Bronchus fibroblast of lung (primary cell): ENCODE measurements around the gene CCDC159. TPM values are rescaled to one million over a fixed set of nuclear protein-coding genes. Genes with fewer than 3 reads are reported as not detected.

Experiments used
- total RNA-seq: library from RNA; depleted of rRNA; stranded (reverse); fragments of >200 nt; gene quantifications from 2 replicates; pipeline ENCODE4 v1.2.3, GENCODE V29; 2015

The CCDC159 gene
- total RNA-seq = 2.5 and 6.7 TPM in 2 replicates

GRCh38 chr19:11346104-11346940 is at the start of gene CCDC159, which contains the start of gene TMEM205:
Gene CCDC159, plus strand, starts transcription at chr19:11346519. Its CDS starts 88 bp downstream, at chr19:11346607.
Gene TMEM205, minus strand, starts transcription at chr19:11346268. Its CDS starts 649 bp downstream, at chr19:11345619.

GRCh38 chr19:11339254-11340098 is 6.8 kb upstream of the CCDC159 start, which contains the start of gene RAB3D:
Gene RAB3D, minus strand, starts transcription at chr19:11339657. Its CDS starts 2,258 bp downstream, at chr19:11337399.

GRCh38 chr19:11355160-11356073 is 9.1 kb downstream of the CCDC159 start, which contains the start of gene PLPPR2:
Gene PLPPR2, plus strand, starts transcription at chr19:11355432. Its CDS starts 2,242 bp downstream, at chr19:11357674.

GRCh38 chr19:11374433-11375142 is 28.3 kb downstream of the CCDC159 start, which contains the start of gene SWSAP1:
Gene SWSAP1, plus strand, starts transcription at chr19:11374666. Its CDS starts 15 bp downstream, at chr19:11374681.

Other genes starting within 250 kb of the CCDC159 start
- 71.6 and 83.8 TPM in 2 replicates for gene SPC24, start 190.7 kb upstream of the CCDC159 start, total RNA-seq
- gene KANK2, start 149.0 kb upstream of the CCDC159 start, total RNA-seq = 168 and 234 TPM in 2 replicates
- not detected in 2 replicates for gene ANGPTL8, start 106.9 kb upstream of the CCDC159 start, total RNA-seq
- gene DOCK6, start 84.0 kb upstream of the CCDC159 start, total RNA-seq = 7.1 and 10.8 TPM in 2 replicates
- not detected in 2 replicates for gene TSPAN16, start 50.4 kb upstream of the CCDC159 start, total RNA-seq
- 4.0 and 5.5 TPM in 2 replicates for gene RAB3D, start 6.9 kb upstream of the CCDC159 start, total RNA-seq
- 135 and 145 TPM in 2 replicates for gene TMEM205, start 251 bp upstream of the CCDC159 start, total RNA-seq
- gene PLPPR2, start 8.9 kb downstream of the CCDC159 start, total RNA-seq = 8.6 and 13.5 TPM in 2 replicates
- gene SWSAP1, start 28.1 kb downstream of the CCDC159 start, total RNA-seq = 1.7 and 2.1 TPM in 2 replicates
- 12.4 and 15.3 TPM in 2 replicates for gene EPOR, start 37.8 kb downstream of the CCDC159 start, total RNA-seq
- not detected in 2 replicates for gene RGL3, start 72.8 kb downstream of the CCDC159 start, total RNA-seq
- gene ODAD3, start 88.6 kb downstream of the CCDC159 start, total RNA-seq = 0.15 and 0.17 TPM in 2 replicates
- gene PRKCSH, start 89.1 kb downstream of the CCDC159 start, total RNA-seq = 171 and 176 TPM in 2 replicates
- gene ELAVL3, start 134.5 kb downstream of the CCDC159 start, total RNA-seq = not detected in 2 replicates
- gene ZNF653, start 159.3 kb downstream of the CCDC159 start, total RNA-seq = 4.5 and 5.0 TPM in 2 replicates
- 39.1 and 43.4 TPM in 2 replicates for gene ECSIT, start 182.6 kb downstream of the CCDC159 start, total RNA-seq
- 9.1 and 9.2 TPM in 2 replicates for gene CNN1, start 192.3 kb downstream of the CCDC159 start, total RNA-seq
- gene ELOF1, start 212.7 kb downstream of the CCDC159 start, total RNA-seq = 61.2 and 69.8 TPM in 2 replicates
- under 0.01 and 0.17 TPM in 2 replicates for gene ACP5, start 231.1 kb downstream of the CCDC159 start, total RNA-seq